Measurements from ENCODE around the gene PFN3. TPM values are rescaled to one million over a fixed set of nuclear protein-coding genes. Genes with fewer than 3 reads are reported as not detected.

The PFN3 gene, protein sequence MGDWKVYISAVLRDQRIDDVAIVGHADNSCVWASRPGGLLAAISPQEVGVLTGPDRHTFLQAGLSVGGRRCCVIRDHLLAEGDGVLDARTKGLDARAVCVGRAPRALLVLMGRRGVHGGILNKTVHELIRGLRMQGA
- total RNA-seq (not detected), polyA plus RNA-seq (not detected)
- long read RNA-seq, donor 1, result 0 reads
- long read RNA-seq, donor 2, result 0 reads
- long read RNA-seq, donor 3, result 0 reads
- long read RNA-seq, donor 4, result 0 reads
- long read RNA-seq, donor 5, result 0 reads
- long read RNA-seq, donor 6, result 0 reads
- long read RNA-seq, donor 7, result 0 reads
- long read RNA-seq, donor 8, result 0 reads
- long read RNA-seq, donor 9, result 0 reads
- long read RNA-seq, donor 10, result 0 reads

DNA sequence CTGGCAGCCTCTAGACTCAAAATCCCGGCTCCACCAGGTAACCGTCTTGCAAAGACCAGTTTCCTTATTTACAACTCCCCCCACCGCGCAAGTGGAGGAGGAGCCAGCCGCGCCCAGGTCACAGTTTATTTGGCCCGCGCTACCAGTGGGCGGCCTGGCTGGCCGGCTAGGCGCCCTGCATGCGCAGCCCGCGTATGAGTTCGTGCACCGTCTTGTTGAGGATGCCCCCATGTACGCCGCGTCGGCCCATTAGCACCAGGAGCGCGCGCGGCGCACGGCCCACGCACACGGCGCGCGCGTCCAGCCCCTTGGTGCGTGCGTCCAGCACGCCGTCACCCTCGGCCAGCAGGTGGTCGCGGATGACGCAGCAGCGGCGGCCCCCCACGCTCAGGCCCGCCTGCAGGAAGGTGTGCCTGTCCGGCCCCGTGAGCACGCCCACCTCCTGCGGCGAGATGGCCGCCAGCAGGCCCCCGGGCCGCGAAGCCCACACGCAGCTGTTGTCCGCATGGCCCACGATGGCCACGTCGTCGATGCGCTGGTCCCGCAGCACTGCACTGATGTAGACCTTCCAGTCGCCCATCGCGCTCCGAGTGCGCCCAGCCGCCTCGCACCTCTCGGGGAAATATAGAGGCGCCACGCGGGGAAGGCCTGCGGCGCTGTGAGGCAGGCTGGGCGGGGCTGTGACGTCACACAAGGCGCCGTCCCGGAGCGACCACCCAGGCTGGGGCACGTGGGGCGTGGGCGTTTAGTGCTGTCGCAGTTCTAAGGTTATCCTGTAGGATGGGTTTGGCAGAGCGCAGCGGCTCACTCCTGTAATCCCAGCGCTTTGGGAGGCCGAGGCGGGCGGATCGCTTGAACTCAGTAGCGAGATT is at the start of gene PFN3:
PFN3 (minus strand) TSS at position 665 of the 872 bp plus-strand sequence; CDS start at position 580, 85 bp downstream.
- TF ChIP-seq, protein P1, sequence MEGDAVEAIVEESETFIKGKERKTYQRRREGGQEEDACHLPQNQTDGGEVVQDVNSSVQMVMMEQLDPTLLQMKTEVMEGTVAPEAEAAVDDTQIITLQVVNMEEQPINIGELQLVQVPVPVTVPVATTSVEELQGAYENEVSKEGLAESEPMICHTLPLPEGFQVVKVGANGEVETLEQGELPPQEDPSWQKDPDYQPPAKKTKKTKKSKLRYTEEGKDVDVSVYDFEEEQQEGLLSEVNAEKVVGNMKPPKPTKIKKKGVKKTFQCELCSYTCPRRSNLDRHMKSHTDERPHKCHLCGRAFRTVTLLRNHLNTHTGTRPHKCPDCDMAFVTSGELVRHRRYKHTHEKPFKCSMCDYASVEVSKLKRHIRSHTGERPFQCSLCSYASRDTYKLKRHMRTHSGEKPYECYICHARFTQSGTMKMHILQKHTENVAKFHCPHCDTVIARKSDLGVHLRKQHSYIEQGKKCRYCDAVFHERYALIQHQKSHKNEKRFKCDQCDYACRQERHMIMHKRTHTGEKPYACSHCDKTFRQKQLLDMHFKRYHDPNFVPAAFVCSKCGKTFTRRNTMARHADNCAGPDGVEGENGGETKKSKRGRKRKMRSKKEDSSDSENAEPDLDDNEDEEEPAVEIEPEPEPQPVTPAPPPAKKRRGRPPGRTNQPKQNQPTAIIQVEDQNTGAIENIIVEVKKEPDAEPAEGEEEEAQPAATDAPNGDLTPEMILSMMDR (IDR thresholded peaks at IDR 0.05), result no peak
- no peak for TF ChIP-seq POLR2A (IDR thresholded peaks at IDR 0.05)
- intact Hi-C loops (cut with DNase I), result no loop called here
- Histone ChIP-seq H3K4me3 (no peak within 1 kb of the TSS), H3K27ac (no peak within 1 kb of the TSS), H3K4me1 (replicated peaks in 1 of 2) (peaks cover 13 to 27% of the 10 kb centered on the region in 2 donors), H3K36me3 (replicated peaks in 1 of 2) (no peaks in the 10 kb centered on the region), H3K27me3 (peaks cover 69% of the 10 kb centered on the region), H3K9me3 (replicated peaks in 1 of 3) (no peaks in the 10 kb centered on the region)
- no peak for DNase-seq
- WGBS, 4 donors, result 14 to 36% (median 18%) methylated on average over 11 to 92 of the region's 92 CpGs

DNA sequence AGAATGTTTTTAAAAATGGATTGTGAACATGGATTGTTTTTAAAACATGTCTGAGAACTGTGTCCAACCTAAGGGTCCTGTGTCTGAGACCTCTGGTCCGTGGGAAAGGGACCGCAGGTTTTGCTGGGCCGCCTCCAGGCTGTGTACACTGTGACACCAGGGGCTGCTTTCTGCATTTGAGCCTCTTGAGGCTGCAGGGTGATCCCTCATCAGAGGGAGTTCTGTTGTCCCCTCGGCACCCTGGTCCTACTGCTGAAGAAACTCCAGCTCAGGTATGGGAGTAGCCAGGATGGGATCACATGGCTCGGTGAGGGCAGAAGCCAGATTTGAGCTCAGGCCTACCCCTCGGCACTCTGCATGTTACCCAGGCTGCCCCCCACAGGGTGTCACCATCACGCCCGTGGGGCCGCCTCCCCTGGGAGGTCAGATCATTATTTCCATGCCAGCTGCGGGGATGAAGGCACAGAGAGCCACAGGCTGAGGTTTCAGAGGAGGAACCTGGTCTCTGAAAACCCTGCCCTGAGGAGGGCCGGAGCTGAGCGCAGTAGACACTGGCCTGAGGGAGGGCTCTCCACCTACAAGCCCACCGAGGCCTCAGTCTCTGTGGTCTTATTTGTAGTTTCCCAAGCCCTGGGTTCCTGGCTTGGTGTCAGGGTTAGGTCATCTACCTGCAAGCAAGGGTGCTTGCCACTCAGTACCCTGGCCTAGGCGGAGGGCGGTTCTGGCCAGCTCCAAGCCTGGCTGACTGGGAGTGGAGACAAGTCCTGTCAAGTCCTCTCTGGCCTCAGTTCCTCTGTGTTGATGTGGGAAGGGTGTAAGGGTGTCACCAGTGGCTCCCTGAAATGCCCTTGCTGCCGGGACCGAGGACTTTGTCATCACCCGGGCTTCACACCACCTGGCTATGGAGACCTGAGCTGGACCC is 48.9 kb upstream of the PFN3 start:
- Histone ChIP-seq H3K4me1 (replicated peaks in 1 of 2) (peaks cover 18 to 26% of the 10 kb centered on the region in 2 donors), H3K27ac (no peak overlapping the region), H3K4me3 (no peak overlapping the region), H3K36me3 (replicated peaks in 1 of 2) (no peaks in the 10 kb centered on the region), H3K27me3 (no peaks in the 10 kb centered on the region), H3K9me3 (replicated peaks in 1 of 3) (no peaks in the 10 kb centered on the region)
- DNase-seq, result no peak
- intact Hi-C loops (cut with DNase I), result loop anchor here in 1 of 2 donors (10.0 kb wide), 1 partner anchor 135 kb away; the partner anchor contains the start of gene MXD3
- TF ChIP-seq, protein P1 (IDR thresholded peaks at IDR 0.05), result no peak
- TF ChIP-seq POLR2A (IDR thresholded peaks at IDR 0.05), result no peak
- WGBS, 4 donors, result 90 to 97% (median 92%) methylated on average over 16 to 18 of the region's 18 CpGs

DNA sequence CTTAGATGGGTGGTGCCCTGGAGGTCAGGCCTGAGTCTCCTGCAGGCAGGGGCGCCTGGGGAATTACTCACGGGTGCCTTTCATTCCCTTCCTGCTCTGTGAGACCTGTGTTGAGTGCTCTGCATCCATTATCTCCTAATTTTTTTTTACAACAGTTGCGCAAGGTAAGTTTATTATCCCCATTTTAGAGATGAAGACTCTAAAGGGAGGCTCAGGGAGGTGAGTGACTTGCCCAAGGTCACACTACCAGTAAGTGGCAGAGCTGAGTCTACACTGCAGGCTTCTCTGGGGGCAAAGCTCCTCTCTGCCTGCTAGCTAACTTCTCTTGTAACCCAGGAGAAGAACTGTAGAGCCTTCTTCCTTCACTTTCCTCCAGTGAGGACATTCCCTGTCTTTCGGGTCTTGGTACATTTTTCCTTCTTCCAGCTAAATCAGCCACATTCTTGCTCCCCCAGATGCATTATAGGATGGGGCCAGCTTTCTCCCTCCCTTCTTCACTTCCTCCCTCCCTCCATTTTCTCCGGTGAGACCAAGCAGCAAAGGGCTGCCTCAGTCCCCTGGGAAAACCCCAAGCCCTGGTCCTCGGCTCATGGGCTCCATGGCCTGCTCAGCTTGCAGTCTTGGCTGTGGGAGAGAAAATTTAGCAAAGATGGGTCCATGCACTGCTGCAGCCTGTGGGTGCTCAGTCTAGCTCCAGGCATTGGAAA is 47.9 kb upstream of the PFN3 start:
- WGBS, 4 donors, result 60 to 72% (median 66%) methylated on average over 6 of the region's 6 CpGs
- H3K4me1 ChIP-seq (replicated peaks in 1 of 2), result peaks cover 18 to 20% of the 10 kb centered on the region in 2 donors
- intact Hi-C loops (cut with DNase I), result no loop called here
- no peak for DNase-seq
- TF ChIP-seq POLR2A (IDR thresholded peaks at IDR 0.05), result no peak
- TF ChIP-seq, protein P1 (IDR thresholded peaks at IDR 0.05), result no peak
- peak overlapping the region in 2 of 5 donors; percentile 71 to 79 for H3K27ac ChIP-seq
- no peak overlapping the region for H3K4me3 ChIP-seq
- H3K36me3 ChIP-seq (replicated peaks in 1 of 2), result no peaks in the 10 kb centered on the region
- H3K27me3 ChIP-seq, result no peaks in the 10 kb centered on the region
- H3K9me3 ChIP-seq (replicated peaks in 1 of 3), result no peaks in the 10 kb centered on the region

Measured in adrenal gland (tissue), 19 donors.